ENCODE data around the gene AGPAT2.

DNA sequence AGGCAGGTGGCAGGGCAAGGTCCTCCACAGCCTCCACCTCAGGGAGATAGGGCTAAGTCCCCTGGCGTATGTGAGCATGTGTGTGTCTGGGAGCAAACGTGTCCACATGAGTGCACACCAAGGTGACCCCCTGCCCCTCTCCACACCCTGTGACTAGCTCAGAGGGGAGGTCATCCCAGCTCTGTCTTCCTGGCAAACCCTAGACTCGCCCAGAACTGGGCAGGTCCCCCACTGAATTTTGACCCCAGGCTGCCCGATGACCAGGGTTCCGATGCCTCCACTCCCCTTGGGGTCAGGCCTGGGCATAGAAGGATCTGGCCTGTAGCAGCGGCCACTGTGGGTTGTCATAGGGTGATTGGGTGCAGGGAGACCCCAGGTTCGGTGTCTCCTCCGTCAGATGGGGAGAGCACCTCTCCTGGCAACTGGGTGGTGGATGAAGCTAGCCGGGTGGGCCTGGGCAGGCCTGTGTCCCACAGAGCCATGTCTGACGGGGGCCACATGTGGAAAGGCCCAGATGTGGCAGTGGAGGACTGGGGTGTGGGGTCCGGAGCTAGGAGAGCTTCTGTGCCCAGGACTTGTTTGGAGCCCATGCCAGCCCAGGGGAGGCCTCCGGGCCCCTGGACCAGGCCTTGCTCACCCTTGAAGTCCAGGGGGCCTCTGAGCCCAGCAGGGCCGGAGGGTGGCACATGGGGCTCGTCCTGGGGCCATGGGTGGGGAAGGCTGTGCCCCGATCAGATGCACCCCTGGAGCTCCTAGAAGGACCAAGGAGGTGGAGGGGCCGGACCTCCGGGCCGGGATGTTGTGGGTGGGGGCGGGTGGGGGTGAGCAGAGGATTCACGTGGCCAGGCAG lies 31.3 kb upstream of the AGPAT2 start:
- no peak for TF ChIP-seq CTCF (IDR thresholded peaks at IDR 0.05)
- TF ChIP-seq POLR2AphosphoS5 (IDR thresholded peaks at IDR 0.05), result no peak

Data from gastroesophageal sphincter (tissue), 3 donors.